Measurements from ENCODE around the gene PPARD.
"Not testable (repeated sequence)": the region's sequence is repeated elsewhere in the genome, so short reads cannot be mapped to it uniquely, and the experiment has no call there.

The PPARD gene

GRCh38 chr6:35330541-35331119 lies 11.7 kb upstream of the PPARD start:
- Histone ChIP-seq H3K9me3 (no peaks in the 10 kb centered on the region), H3K4me3 (ENCODE audit: low read depth, low read length) (no peak overlapping the region), H3K4me1 (no peaks in the 10 kb centered on the region), H3K36me3 (no peaks in the 10 kb centered on the region), H3K27me3 (peaks cover 5% of the 10 kb centered on the region; the same call in 1 of the 2 replicates)
- no peak for DNase-seq
- TF ChIP-seq, protein P1, sequence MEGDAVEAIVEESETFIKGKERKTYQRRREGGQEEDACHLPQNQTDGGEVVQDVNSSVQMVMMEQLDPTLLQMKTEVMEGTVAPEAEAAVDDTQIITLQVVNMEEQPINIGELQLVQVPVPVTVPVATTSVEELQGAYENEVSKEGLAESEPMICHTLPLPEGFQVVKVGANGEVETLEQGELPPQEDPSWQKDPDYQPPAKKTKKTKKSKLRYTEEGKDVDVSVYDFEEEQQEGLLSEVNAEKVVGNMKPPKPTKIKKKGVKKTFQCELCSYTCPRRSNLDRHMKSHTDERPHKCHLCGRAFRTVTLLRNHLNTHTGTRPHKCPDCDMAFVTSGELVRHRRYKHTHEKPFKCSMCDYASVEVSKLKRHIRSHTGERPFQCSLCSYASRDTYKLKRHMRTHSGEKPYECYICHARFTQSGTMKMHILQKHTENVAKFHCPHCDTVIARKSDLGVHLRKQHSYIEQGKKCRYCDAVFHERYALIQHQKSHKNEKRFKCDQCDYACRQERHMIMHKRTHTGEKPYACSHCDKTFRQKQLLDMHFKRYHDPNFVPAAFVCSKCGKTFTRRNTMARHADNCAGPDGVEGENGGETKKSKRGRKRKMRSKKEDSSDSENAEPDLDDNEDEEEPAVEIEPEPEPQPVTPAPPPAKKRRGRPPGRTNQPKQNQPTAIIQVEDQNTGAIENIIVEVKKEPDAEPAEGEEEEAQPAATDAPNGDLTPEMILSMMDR (IDR thresholded peaks at IDR 0.05; ENCODE audit: low read depth, low read length): no peak

DNA sequence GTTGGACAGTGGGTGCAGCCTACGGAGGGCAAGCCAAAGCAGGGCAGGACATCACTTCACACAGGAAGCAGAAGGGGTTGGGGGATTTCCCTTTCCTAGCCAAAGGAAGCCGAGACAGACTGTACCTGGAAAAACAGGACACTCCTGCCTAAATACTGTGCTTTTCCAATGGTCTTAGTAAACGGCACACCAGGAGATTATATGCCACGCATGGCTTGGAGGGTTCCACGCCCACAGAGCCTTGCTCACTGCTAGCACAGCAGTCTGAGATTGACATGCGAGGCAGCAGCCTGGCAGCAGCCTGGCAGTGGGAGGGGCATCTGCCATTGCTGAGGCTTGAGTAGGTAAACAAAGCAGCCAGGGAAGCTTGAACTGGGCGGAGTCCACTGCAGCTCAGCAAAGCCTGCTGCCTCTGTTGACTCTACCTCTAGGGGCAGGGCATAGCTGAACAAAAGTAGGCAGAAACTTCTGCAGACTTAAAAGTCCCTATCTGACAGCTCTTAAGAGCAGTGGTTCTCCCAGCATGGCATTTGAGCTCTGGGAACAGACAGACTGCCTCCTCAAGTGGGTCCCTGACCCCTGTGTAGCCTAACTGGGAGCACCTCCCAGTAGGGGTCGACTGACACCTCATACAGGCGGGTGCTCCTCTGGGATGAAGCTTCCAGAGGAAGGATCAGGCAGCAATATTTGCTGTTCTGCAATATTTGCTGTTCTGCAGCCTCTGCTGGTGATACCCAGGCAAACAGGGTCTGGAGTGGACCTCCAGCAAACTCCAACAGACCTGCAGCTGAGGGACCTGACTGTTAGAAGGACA lies 10.1 kb upstream of the PPARD start:
- TF ChIP-seq, protein P1 (IDR thresholded peaks at IDR 0.05; ENCODE audit: low read depth, low read length): peak; percentile 27
- H3K4me3 ChIP-seq (ENCODE audit: low read depth, low read length); H3K27me3 ChIP-seq; H3K4me1 ChIP-seq; H3K9me3 ChIP-seq; H3K36me3 ChIP-seq: not testable (repeated sequence)
- DNase-seq: peak; percentile 48

DNA sequence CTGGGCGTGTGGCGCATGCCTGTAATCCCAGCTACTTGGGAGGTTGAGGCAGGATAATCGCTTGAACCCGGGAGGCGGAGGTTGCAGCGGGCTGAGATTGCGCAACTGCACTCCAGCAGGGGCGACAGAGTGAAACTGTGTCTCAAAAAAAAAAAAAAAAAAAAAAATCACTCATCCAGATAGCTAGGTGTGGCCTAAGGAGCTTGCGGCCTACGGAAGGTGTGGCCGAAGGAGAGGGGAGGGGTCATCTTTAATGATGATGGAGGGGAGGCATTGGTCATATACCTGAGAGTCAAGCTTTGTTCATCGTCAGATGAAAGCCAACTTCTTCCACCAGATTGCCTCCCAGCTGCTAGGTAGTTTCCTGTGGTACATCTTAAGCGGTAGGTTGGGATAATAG lies 801 bp upstream of the PPARD start:
- peaks cover 13% of the 10 kb centered on the region; the same call in 1 of the 2 replicates for H3K36me3 ChIP-seq
- H3K4me3 ChIP-seq (ENCODE audit: low read depth, low read length): no peak overlapping the region
- TF ChIP-seq, protein P1 (IDR thresholded peaks at IDR 0.05; ENCODE audit: low read depth, low read length): no peak
- H3K27me3 ChIP-seq: no peaks in the 10 kb centered on the region
- H3K4me1 ChIP-seq: peaks cover 17% of the 10 kb centered on the region
- no peak for DNase-seq
- no peaks in the 10 kb centered on the region for H3K9me3 ChIP-seq

DNA sequence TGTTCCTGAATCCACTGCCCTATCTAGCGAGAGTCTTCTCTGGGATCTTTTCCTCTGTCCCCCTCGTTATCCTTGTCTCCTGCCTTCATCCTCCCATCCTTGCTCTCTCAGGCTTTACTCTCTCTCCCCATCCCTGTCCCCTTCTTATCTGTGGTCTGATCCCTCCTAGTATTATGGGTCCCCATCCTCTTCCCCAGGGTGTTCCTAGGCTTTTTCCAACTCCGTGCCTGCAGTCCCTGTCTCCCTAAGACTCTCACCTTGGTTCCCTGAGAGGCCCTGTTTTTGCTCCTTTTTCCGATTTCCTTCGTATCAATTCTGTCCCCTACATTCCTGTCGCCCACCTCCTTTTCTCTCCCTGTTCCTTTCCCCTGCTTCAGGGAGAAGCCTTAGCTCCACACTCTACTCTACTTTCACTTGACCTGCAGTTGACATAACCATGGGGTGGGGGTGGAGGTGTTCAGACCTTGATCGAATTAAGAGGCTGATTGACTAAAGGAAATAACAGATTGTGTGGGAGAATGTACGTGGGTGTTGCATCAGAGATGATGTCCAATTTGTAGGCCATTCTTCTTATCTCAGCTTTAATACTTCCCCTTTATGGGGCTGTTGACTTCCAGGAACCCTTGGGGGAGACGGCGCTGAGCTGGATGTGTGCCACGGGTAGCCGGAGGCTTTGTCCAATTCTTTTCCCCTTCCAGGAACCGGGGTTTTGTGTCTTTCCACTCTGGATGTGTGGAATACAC lies 905 bp downstream of the PPARD start:
- peaks cover 15% of the 10 kb centered on the region for H3K4me1 ChIP-seq
- DNase-seq: peak; percentile 47
- TF ChIP-seq, protein P1 (IDR thresholded peaks at IDR 0.05; ENCODE audit: low read depth, low read length): no peak
- H3K9me3 ChIP-seq: no peaks in the 10 kb centered on the region
- H3K27me3 ChIP-seq: no peaks in the 10 kb centered on the region
- H3K4me3 ChIP-seq (ENCODE audit: low read depth, low read length): peak overlapping the region; percentile 88
- H3K36me3 ChIP-seq: peaks cover 17% of the 10 kb centered on the region; the same call in 1 of the 2 replicates

DNA sequence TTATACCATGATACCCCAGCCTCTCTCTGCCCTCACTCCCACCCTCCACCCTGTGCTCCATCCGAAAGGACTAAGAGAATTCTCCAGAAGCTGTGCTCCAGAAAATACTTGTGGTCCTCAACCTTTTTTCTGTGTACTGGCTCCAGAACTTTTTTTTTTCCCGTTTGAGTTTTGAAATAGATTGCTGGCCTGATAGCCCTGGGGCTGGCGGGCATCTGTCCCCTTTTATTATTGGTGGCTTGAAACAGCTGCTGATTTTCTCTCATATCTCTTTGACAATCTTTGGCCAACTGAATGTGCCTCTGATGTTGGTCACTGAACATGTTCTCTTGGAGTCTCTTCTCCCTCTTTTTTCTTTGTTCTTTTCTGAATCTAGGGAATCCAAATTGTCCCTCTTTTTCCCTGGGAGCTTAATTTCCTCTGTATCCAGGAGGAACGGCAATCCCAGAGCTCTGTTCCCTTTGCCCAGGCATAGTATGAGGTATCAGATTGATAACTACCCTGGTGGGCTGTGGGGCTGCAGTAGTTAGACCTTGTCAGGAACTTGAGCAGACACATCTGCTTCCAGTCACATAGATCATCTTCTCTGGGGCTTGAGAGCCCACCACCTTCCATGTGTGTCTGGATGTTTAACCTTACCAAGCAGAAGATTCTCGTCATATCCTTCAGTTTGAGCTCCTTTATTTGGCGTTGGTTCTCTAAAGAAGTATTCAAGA lies 1.6 kb downstream of the PPARD start:
- DNase-seq: peak; percentile 30
- Histone ChIP-seq H3K4me1 (peaks cover 15% of the 10 kb centered on the region), H3K4me3 (ENCODE audit: low read depth, low read length) (peak overlapping the region; percentile 88), H3K36me3 (peaks cover 21% of the 10 kb centered on the region; the same call in 1 of the 2 replicates), H3K27me3 (no peaks in the 10 kb centered on the region), H3K9me3 (no peaks in the 10 kb centered on the region)
- TF ChIP-seq, protein P1 (IDR thresholded peaks at IDR 0.05; ENCODE audit: low read depth, low read length): no peak
